Loucy (cell line): Measurements from ENCODE around the gene PREX1.

Experiments used
- H2AFZ ChIP-seq: fragments of 200-600 bp; sonication (generic); 2 replicates; pipeline ENCODE4 v1.6.0; 2016; ENCODE audit warnings: antibody characterized with exemption, mild to moderate bottlenecking, low read length, moderate library complexity
- H3F3A ChIP-seq: fragments of 200-600 bp; 2 replicates; pipeline ENCODE4 v1.6.0; 2016; ENCODE audit warnings: antibody characterized with exemption, low read depth, mild to moderate bottlenecking
- H3K27me3 ChIP-seq: fragments of 200-600 bp; sonication (generic); 2 replicates; pipeline ENCODE4 v1.6.1; 2014; ENCODE audit warnings: low read length, mild to moderate bottlenecking; ENCODE audit not compliant: insufficient read depth, poor library complexity, severe bottlenecking
- H3K36me3 ChIP-seq: fragments of 200-600 bp; sonication (generic); 2 replicates; pipeline ENCODE4 v1.6.1; 2016; ENCODE audit warnings: low read length; ENCODE audit not compliant: insufficient read depth
- H3K4me1 ChIP-seq: fragments of 200-600 bp; sonication (generic); 2 replicates; pipeline ENCODE4 v1.5.1; 2014; ENCODE audit warnings: low read length, mild to moderate bottlenecking; ENCODE audit not compliant: insufficient read depth, poor library complexity, severe bottlenecking
- H3K4me2 ChIP-seq: fragments of 200-600 bp; sonication (generic); 2 replicates; pipeline ENCODE4 v1.6.0; 2014; ENCODE audit warnings: antibody characterized with exemption, low read length, low read depth, mild to moderate bottlenecking; ENCODE audit not compliant: poor library complexity, severe bottlenecking
- H3K4me3 ChIP-seq: fragments of 200-600 bp; sonication (generic); 2 replicates; pipeline ENCODE4 v1.5.1; 2014; ENCODE audit warnings: low read length, mild to moderate bottlenecking, mixed read lengths; ENCODE audit not compliant: poor library complexity, severe bottlenecking
- H3K79me2 ChIP-seq: fragments of 200-600 bp; sonication (generic); 2 replicates; pipeline ENCODE4 v1.6.1; 2014; ENCODE audit warnings: low read length; ENCODE audit not compliant: insufficient read depth
- H3K9ac ChIP-seq: fragments of 200-600 bp; sonication (generic); 2 replicates; pipeline ENCODE4 v1.6.0; 2014; ENCODE audit warnings: mild to moderate bottlenecking, low read depth, low read length, moderate library complexity; ENCODE audit not compliant: poor library complexity, severe bottlenecking
- H3K9me2 ChIP-seq: fragments of 200-600 bp; sonication (generic); replicated peaks from 2 replicates; pipeline ENCODE4 v1.6.1; 2016; ENCODE audit warnings: low read depth, low read length, mixed read lengths
- H3K9me3 ChIP-seq: fragments of 200-600 bp; sonication (generic); 2 replicates; pipeline ENCODE4 v1.6.1; 2014; ENCODE audit warnings: mild to moderate bottlenecking, antibody characterized with exemption, low read length, low read depth; ENCODE audit not compliant: insufficient read depth
- H4K20me1 ChIP-seq: fragments of 200-600 bp; sonication (generic); 2 replicates; pipeline ENCODE4 v1.6.0; 2014; ENCODE audit warnings: antibody characterized with exemption, low read length, mild to moderate bottlenecking; ENCODE audit not compliant: insufficient read depth, poor library complexity, severe bottlenecking
- EZH2phosphoT487 ChIP-seq: fragments of 200-600 bp; IDR thresholded peaks from 2 replicates; pipeline ENCODE4 v1.6.1; 2018; ENCODE audit warnings: antibody characterized with exemption, mild to moderate bottlenecking, moderate library complexity, borderline replicate concordance
- TF ChIP-seq, protein P1 (sequence below): fragments of 200-600 bp; sonication (generic); conservative IDR thresholded peaks from 2 replicates; pipeline ENCODE4 v1.5.1; 2014; ENCODE audit warnings: mild to moderate bottlenecking, antibody characterized with exemption, low read length

PREX1 gene

DNA sequence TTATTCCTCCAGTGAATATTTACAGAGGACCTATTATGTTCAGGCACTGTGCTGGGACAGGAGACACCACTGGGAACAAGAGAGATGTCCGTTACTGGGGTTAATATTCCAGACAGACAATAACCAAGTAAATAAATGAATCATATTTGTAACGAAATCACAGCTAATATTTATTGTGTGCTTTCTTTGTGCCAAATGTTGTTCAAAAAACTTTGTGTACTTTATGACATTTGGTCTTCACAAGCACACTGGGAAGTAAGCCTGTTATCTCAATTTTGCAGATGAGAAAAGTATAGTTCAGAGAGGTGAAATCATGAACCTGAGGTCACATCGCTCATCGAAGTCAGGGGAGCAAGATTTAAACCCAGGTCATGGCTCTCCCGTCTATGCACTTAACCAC is 36.5 kb upstream of the PREX1 start:
- TF ChIP-seq EZH2phosphoT487: no peak
- TF ChIP-seq, protein P1, sequence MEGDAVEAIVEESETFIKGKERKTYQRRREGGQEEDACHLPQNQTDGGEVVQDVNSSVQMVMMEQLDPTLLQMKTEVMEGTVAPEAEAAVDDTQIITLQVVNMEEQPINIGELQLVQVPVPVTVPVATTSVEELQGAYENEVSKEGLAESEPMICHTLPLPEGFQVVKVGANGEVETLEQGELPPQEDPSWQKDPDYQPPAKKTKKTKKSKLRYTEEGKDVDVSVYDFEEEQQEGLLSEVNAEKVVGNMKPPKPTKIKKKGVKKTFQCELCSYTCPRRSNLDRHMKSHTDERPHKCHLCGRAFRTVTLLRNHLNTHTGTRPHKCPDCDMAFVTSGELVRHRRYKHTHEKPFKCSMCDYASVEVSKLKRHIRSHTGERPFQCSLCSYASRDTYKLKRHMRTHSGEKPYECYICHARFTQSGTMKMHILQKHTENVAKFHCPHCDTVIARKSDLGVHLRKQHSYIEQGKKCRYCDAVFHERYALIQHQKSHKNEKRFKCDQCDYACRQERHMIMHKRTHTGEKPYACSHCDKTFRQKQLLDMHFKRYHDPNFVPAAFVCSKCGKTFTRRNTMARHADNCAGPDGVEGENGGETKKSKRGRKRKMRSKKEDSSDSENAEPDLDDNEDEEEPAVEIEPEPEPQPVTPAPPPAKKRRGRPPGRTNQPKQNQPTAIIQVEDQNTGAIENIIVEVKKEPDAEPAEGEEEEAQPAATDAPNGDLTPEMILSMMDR: no peak
- Histone ChIP-seq H3K9ac (no peak overlapping the region), H3K4me1 (peaks cover 6% of the 10 kb centered on the region), H3K36me3 (no peaks in the 10 kb centered on the region), H3K9me2 (no peaks in the 10 kb centered on the region), H3F3A (no peaks in the 10 kb centered on the region), H3K79me2 (no peaks in the 10 kb centered on the region), H3K4me2 (no peak overlapping the region), H3K4me3 (no peak overlapping the region), H3K9me3 (no peaks in the 10 kb centered on the region), H4K20me1 (no peaks in the 10 kb centered on the region), H2AFZ (no peak overlapping the region), H3K27me3 (no peaks in the 10 kb centered on the region)

DNA sequence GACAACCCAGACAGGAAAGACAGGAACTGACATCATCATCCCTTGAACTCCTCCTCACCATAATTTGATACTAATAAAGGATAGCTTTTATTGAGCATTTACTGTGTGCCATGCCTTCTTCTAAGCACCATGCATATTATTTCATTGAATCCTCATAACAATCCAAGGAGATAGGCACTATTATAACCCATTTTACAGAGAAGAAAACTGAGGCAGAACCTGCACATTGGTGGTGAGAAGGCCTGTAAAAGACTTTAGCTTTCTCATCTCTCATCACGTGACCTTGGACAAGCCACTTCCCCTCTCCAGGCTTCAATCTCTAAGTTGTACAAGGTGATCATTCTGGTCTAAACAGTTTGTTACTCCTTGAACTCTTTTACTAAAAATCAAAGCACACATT is 34.5 kb upstream of the PREX1 start:
- H3K9me3 ChIP-seq: no peaks in the 10 kb centered on the region
- no peaks in the 10 kb centered on the region for H3F3A ChIP-seq
- no peak overlapping the region for H2AFZ ChIP-seq
- H3K4me1 ChIP-seq: peaks cover 6% of the 10 kb centered on the region
- no peaks in the 10 kb centered on the region for H4K20me1 ChIP-seq
- no peak for TF ChIP-seq EZH2phosphoT487
- TF ChIP-seq, protein P1: no peak
- H3K4me2 ChIP-seq: no peak overlapping the region
- H3K79me2 ChIP-seq: no peaks in the 10 kb centered on the region
- no peak overlapping the region for H3K9ac ChIP-seq
- no peaks in the 10 kb centered on the region for H3K27me3 ChIP-seq
- H3K4me3 ChIP-seq: no peak overlapping the region
- no peaks in the 10 kb centered on the region for H3K36me3 ChIP-seq
- no peaks in the 10 kb centered on the region for H3K9me2 ChIP-seq

GRCh38 chr20:48861444-48861843 is 33.6 kb upstream of the PREX1 start:
- peaks cover 6% of the 10 kb centered on the region for H3K4me1 ChIP-seq
- H3K9me2 ChIP-seq: no peaks in the 10 kb centered on the region
- H3K27me3 ChIP-seq: no peaks in the 10 kb centered on the region
- no peak overlapping the region for H3K4me3 ChIP-seq
- no peaks in the 10 kb centered on the region for H3F3A ChIP-seq
- H3K9ac ChIP-seq: no peak overlapping the region
- no peak overlapping the region for H2AFZ ChIP-seq
- TF ChIP-seq, protein P1: no peak
- TF ChIP-seq EZH2phosphoT487: no peak
- no peaks in the 10 kb centered on the region for H3K79me2 ChIP-seq
- H3K9me3 ChIP-seq: no peaks in the 10 kb centered on the region
- H3K36me3 ChIP-seq: no peaks in the 10 kb centered on the region
- no peak overlapping the region for H3K4me2 ChIP-seq
- no peaks in the 10 kb centered on the region for H4K20me1 ChIP-seq
